ENCODE data around the gene SNRNP35. TPM values are rescaled to one million over a fixed set of nuclear protein-coding genes. Genes with fewer than 3 reads are reported as not detected.
A peak's percentile ranks its signal among the peaks of the same experiment; 100 is the strongest.

The SNRNP35 gene
- total and polyA plus RNA-seq, 4 donors = 9.0 to 13.3 (median 11.1) TPM

DNA sequence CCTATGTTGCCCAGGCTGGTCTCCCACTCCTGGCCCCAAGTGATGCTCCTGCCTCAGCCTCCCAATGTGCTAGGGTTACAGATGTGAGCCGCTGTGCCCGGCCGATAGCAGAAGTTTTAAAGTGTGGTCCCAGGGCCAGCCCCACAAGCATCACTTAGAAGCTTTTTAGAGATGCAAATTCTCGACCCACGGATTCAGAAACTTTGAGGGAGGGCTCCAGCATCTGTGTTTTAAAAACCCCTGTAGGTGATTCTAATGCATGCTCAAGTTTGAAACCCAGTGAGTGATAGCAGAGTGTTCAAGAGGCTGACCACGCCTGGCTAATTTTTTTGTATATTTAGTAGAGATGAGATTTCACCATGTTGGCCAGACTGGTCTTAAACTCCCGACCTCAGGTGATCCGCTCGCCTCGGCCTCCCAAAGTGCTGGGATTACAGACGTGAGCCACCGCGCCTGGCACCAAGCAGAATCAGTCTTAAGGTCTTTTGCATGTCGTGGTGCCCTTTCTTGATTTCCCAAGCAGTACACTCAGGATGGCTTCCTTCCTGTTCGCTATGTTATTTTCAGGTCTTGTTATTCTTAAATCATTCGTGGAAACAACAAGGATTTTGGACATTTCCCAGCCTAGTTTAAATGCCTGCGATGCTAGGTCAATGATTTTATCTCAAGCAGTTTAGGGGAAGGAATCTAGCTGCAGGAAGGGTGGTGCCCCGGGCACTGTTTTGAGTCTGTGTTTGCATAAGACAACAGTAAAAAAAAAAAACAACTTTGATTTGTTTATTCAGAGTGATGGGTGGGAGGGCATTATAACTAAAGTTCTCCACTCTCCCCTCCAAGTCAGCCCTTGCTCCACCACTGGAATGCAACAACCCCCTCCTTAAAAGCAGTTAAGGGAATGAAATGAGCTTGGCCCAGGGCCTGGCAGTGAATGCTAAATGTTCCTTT, 12.3 kb upstream of the SNRNP35 start:
- H3K9me3 ChIP-seq (ENCODE audit: control insufficient read depth in 4 of 4, low read length in 3 of 4) = no peaks in the 10 kb centered on the region
- peak overlapping the region in 1 of 2 donors; percentile 54 for H3K9ac ChIP-seq (ENCODE audit: low read depth in 1 of 2, low read length in 2 of 2)
- peak; percentile 33 for TF ChIP-seq SP1 (IDR thresholded peaks at IDR 0.05)
- TF ChIP-seq, protein P1, sequence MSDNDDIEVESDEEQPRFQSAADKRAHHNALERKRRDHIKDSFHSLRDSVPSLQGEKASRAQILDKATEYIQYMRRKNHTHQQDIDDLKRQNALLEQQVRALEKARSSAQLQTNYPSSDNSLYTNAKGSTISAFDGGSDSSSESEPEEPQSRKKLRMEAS (IDR thresholded peaks at IDR 0.05) = no peak
- TF ChIP-seq HNF4A (conservative IDR thresholded peaks at IDR 0.05) = no peak
- no peaks in the 10 kb centered on the region for H3K36me3 ChIP-seq (ENCODE audit: control insufficient read depth in 4 of 4, insufficient read depth in 3 of 4, low read depth in 1 of 4, low read length in 3 of 4)
- H3K27me3 ChIP-seq (ENCODE audit: control insufficient read depth in 4 of 4, insufficient read depth in 4 of 4, low read length in 3 of 4) = no peaks in the 10 kb centered on the region
- no peak overlapping the region for H3K4me3 ChIP-seq (ENCODE audit: low read depth in 1 of 3, low read length in 3 of 3)
- no peaks in the 10 kb centered on the region for H3K4me1 ChIP-seq (ENCODE audit: control insufficient read depth in 4 of 4, insufficient read depth in 4 of 4, low read length in 3 of 4)
- no peak for DNase-seq (ENCODE audit: low spot score)
- no peak overlapping the region for H3K27ac ChIP-seq (ENCODE audit: low read depth in 1 of 2, low read length in 2 of 2)
- 61% methylated on average over 18 of the region's 18 CpGs for WGBS

DNA sequence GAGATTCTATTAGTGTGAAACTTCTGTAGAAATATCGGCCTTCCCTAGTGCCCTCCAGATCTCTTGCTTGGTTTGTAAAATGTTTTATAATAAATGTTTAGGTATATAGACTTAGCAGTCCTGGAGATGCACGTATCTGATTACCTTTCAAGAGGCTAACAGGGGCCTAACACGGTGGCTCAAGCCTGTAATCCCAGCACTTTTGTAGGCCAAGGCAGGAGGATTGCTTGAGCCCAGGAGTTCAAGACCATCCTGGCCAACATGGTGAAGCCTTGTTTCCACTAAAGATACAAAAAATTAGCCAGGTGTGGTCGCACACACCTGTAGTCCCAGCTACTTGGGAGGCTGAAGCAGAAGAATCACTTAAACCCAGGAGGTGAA, 11.6 kb upstream of the SNRNP35 start:
- Histone ChIP-seq H3K4me3 (ENCODE audit: low read depth in 1 of 3, low read length in 3 of 3) (no peak overlapping the region), H3K27ac (ENCODE audit: low read depth in 1 of 2, low read length in 2 of 2) (no peak overlapping the region), H3K4me1 (ENCODE audit: control insufficient read depth in 4 of 4, insufficient read depth in 4 of 4, low read length in 3 of 4) (no peaks in the 10 kb centered on the region), H3K27me3 (ENCODE audit: control insufficient read depth in 4 of 4, insufficient read depth in 4 of 4, low read length in 3 of 4) (no peaks in the 10 kb centered on the region), H3K9me3 (ENCODE audit: control insufficient read depth in 4 of 4, low read length in 3 of 4) (no peaks in the 10 kb centered on the region), H3K36me3 (ENCODE audit: control insufficient read depth in 4 of 4, insufficient read depth in 3 of 4, low read depth in 1 of 4, low read length in 3 of 4) (no peaks in the 10 kb centered on the region), H3K9ac (ENCODE audit: low read depth in 1 of 2, low read length in 2 of 2) (peak overlapping the region in 1 of 2 donors; percentile 54)
- TF ChIP-seq, protein P2, sequence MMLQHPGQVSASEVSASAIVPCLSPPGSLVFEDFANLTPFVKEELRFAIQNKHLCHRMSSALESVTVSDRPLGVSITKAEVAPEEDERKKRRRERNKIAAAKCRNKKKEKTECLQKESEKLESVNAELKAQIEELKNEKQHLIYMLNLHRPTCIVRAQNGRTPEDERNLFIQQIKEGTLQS (IDR thresholded peaks at IDR 0.05) = no peak
- TF ChIP-seq RXRA (IDR thresholded peaks at IDR 0.05) (no peak), RAD21 (IDR thresholded peaks at IDR 0.05) (no peak), EGR1 (IDR thresholded peaks at IDR 0.05; ENCODE audit: low read depth in 2 of 2) (no peak), GABPA (IDR thresholded peaks at IDR 0.05 in 1 of 2, conservative IDR thresholded peaks at IDR 0.05 in 1 of 2) (no peak), YY1 (IDR thresholded peaks at IDR 0.05) (no peak), HNF4A (conservative IDR thresholded peaks at IDR 0.05) (no peak), NR2F2 (IDR thresholded peaks at IDR 0.05) (no peak), HNF4G (IDR thresholded peaks at IDR 0.05) (no peak)
- TF ChIP-seq, protein P1 (IDR thresholded peaks at IDR 0.05) = no peak
- TF ChIP-seq, protein P3, sequence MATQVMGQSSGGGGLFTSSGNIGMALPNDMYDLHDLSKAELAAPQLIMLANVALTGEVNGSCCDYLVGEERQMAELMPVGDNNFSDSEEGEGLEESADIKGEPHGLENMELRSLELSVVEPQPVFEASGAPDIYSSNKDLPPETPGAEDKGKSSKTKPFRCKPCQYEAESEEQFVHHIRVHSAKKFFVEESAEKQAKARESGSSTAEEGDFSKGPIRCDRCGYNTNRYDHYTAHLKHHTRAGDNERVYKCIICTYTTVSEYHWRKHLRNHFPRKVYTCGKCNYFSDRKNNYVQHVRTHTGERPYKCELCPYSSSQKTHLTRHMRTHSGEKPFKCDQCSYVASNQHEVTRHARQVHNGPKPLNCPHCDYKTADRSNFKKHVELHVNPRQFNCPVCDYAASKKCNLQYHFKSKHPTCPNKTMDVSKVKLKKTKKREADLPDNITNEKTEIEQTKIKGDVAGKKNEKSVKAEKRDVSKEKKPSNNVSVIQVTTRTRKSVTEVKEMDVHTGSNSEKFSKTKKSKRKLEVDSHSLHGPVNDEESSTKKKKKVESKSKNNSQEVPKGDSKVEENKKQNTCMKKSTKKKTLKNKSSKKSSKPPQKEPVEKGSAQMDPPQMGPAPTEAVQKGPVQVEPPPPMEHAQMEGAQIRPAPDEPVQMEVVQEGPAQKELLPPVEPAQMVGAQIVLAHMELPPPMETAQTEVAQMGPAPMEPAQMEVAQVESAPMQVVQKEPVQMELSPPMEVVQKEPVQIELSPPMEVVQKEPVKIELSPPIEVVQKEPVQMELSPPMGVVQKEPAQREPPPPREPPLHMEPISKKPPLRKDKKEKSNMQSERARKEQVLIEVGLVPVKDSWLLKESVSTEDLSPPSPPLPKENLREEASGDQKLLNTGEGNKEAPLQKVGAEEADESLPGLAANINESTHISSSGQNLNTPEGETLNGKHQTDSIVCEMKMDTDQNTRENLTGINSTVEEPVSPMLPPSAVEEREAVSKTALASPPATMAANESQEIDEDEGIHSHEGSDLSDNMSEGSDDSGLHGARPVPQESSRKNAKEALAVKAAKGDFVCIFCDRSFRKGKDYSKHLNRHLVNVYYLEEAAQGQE (IDR thresholded peaks at IDR 0.05) = no peak
- TF ChIP-seq, protein P4, sequence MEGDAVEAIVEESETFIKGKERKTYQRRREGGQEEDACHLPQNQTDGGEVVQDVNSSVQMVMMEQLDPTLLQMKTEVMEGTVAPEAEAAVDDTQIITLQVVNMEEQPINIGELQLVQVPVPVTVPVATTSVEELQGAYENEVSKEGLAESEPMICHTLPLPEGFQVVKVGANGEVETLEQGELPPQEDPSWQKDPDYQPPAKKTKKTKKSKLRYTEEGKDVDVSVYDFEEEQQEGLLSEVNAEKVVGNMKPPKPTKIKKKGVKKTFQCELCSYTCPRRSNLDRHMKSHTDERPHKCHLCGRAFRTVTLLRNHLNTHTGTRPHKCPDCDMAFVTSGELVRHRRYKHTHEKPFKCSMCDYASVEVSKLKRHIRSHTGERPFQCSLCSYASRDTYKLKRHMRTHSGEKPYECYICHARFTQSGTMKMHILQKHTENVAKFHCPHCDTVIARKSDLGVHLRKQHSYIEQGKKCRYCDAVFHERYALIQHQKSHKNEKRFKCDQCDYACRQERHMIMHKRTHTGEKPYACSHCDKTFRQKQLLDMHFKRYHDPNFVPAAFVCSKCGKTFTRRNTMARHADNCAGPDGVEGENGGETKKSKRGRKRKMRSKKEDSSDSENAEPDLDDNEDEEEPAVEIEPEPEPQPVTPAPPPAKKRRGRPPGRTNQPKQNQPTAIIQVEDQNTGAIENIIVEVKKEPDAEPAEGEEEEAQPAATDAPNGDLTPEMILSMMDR (IDR thresholded peaks at IDR 0.05; ENCODE audit: low read depth, low read length, missing input control) = no peak
- TF ChIP-seq, protein P5, sequence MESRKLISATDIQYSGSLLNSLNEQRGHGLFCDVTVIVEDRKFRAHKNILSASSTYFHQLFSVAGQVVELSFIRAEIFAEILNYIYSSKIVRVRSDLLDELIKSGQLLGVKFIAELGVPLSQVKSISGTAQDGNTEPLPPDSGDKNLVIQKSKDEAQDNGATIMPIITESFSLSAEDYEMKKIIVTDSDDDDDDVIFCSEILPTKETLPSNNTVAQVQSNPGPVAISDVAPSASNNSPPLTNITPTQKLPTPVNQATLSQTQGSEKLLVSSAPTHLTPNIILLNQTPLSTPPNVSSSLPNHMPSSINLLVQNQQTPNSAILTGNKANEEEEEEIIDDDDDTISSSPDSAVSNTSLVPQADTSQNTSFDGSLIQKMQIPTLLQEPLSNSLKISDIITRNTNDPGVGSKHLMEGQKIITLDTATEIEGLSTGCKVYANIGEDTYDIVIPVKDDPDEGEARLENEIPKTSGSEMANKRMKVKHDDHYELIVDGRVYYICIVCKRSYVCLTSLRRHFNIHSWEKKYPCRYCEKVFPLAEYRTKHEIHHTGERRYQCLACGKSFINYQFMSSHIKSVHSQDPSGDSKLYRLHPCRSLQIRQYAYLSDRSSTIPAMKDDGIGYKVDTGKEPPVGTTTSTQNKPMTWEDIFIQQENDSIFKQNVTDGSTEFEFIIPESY (IDR thresholded peaks at IDR 0.05) = no peak
- WGBS = 77% methylated on average over 4 of the region's 4 CpGs
- no peak for DNase-seq (ENCODE audit: low spot score)
